K562 (cell line): ENCODE results near the gene SMIM13. TPM values are rescaled to one million over a fixed set of nuclear protein-coding genes. Genes with fewer than 3 reads are reported as not detected.

Experiments
- EZH2 ChIP-seq: IDR thresholded peaks from 2 replicates; pipeline ENCODE4 v1.6.1; 2012; ENCODE audit warnings: low read depth, mild to moderate bottlenecking, inconsistent platforms, low read length, borderline replicate concordance
- FIP1L1 ChIP-seq: fragments of 200-400 bp; formaldehyde crosslinking; IDR thresholded peaks from 2 replicates; pipeline ENCODE4 v1.6.1; 2018; ENCODE audit warnings: mild to moderate bottlenecking, low read depth, low read length; ENCODE audit not compliant: poor library complexity, severe bottlenecking
- GATAD2B ChIP-seq: fragments of 450-650 bp; IDR thresholded peaks from 2 replicates; pipeline ENCODE4 v1.6.1; 2017; ENCODE audit warnings: mild to moderate bottlenecking, borderline replicate concordance
- HLTF ChIP-seq: fragments of 450-650 bp; IDR thresholded peaks from 2 replicates; pipeline ENCODE4 v1.6.1; 2016
- JUND ChIP-seq, 2 experiments: IDR thresholded peaks; 2 replicates in 1 of 2; 3 replicates in 1 of 2; pipeline ENCODE4 v1.6.1; 2011; ENCODE audit warnings: borderline replicate concordance in 2 of 2, low read depth in 2 of 2, low read length in 2 of 2, improper control_type of control experiment in 1 of 2, missing biosample characterization in 1 of 2, missing genetic modification characterization in 1 of 2, missing genetic modification reagents in 1 of 2
- KLF1 ChIP-seq: fragments of 450-650 bp; IDR thresholded peaks from 2 replicates; pipeline ENCODE4 v1.6.1; 2016; ENCODE audit warnings: missing genetic modification characterization, missing compliant biosample characterization
- MEIS2 ChIP-seq: fragments of 450-650 bp; IDR thresholded peaks from 2 replicates; pipeline ENCODE4 v1.6.1; 2014; ENCODE audit warnings: mild to moderate bottlenecking; ENCODE audit not compliant: partially characterized antibody
- NR4A1 ChIP-seq, 2 experiments: fragments of 250-450 bp in 1 of 2; fragments of 450-650 bp in 1 of 2; sonication (Bioruptor Pico) in 1 of 2; IDR thresholded peaks; 2 replicates each; pipeline versions ENCODE4 v1.4.0 to v1.6.1; 2016 to 2020; ENCODE audit warnings: mild to moderate bottlenecking in 2 of 2, missing compliant biosample characterization in 1 of 2, missing genetic modification characterization in 1 of 2, moderate library complexity in 1 of 2
- POLR2B ChIP-seq: fragments of 450-650 bp; IDR thresholded peaks from 2 replicates; pipeline ENCODE4 v1.6.1; 2018; ENCODE audit warnings: low read depth; ENCODE audit not compliant: partially characterized antibody
- SMARCB1 ChIP-seq: IDR thresholded peaks from 2 replicates; pipeline ENCODE4 v1.6.1; 2011; ENCODE audit warnings: improper control_type of control experiment, low read depth; ENCODE audit not compliant: insufficient read length
- TAF15 ChIP-seq: fragments of 200-400 bp; formaldehyde crosslinking; IDR thresholded peaks from 2 replicates; pipeline ENCODE4 v1.6.1; 2017; ENCODE audit warnings: mild to moderate bottlenecking, low read depth, low read length, moderate library complexity
- TCF3 ChIP-seq: sonication (generic); formaldehyde crosslinking; IDR thresholded peaks from 2 replicates; pipeline ENCODE4 v1.4.0; 2020; ENCODE audit warnings: mild to moderate bottlenecking, missing genetic modification reagents
- ZNF436 ChIP-seq: fragments of 250-450, 450-650 bp; sonication (Bioruptor Pico); formaldehyde crosslinking; IDR thresholded peaks from 2 replicates; pipeline ENCODE4 v1.7.0; 2020; ENCODE audit warnings: mild to moderate bottlenecking
- ZNF699 ChIP-seq: fragments of 250-450 bp; sonication (Bioruptor Pico); IDR thresholded peaks from 2 replicates; pipeline ENCODE4 v1.8.0; 2021; ENCODE audit warnings: mild to moderate bottlenecking, moderate library complexity; ENCODE audit not compliant: insufficient replicate concordance
- polyA plus RNA-seq, 8 experiments: library from polyadenylated mRNA; depleted of rRNA in 4 of 8; stranded (reverse) in 5 of 8; unstranded in 3 of 8; fragments of >200 nt; fragmentation: Nextera tagmentation in 2 of 8; fragmentation: Illumina TruSeq in 1 of 8; extraction: Ambion mirVana in 2 of 8; extraction: Trizol in 1 of 8; gene quantifications; 2 replicates each; pipeline versions ENCODE4 v1.2.1 to v1.2.3, GENCODE V29; 2011 to 2014; ENCODE audit warnings: inconsistent platforms in 1 of 8, missing spikeins in 1 of 8
- total RNA-seq, 7 experiments: library from RNA; depleted of rRNA in 6 of 7; stranded (reverse); fragments of >200 nt in 6 of 7; fragmentation: Illumina TruSeq in 2 of 7; extraction: Trizol in 2 of 7; gene quantifications; 2 replicates each; pipeline versions ENCODE4 v1.2.1 to v1.2.3, GENCODE V29; 2011 to 2021; ENCODE audit warnings: low replicate concordance in 1 of 7
- TF ChIP-seq, protein P1 (sequence below): fragments of 250-450 bp; sonication (Bioruptor Pico); IDR thresholded peaks from 2 replicates; pipeline ENCODE4 v1.4.0; 2020
- TF ChIP-seq, protein P2 (sequence below): sonication (generic); formaldehyde crosslinking; IDR thresholded peaks from 2 replicates; pipeline ENCODE4 v1.8.1; 2023; ENCODE audit warnings: mild to moderate bottlenecking, missing genetic modification reagents

Gene SMIM13
- total and polyA plus RNA-seq, 9 of the 15 experiments (the other 6 are each of a cell fraction or from before 2014, with no cell fraction given): 5.5 to 24.8 (median 11.7) TPM

DNA sequence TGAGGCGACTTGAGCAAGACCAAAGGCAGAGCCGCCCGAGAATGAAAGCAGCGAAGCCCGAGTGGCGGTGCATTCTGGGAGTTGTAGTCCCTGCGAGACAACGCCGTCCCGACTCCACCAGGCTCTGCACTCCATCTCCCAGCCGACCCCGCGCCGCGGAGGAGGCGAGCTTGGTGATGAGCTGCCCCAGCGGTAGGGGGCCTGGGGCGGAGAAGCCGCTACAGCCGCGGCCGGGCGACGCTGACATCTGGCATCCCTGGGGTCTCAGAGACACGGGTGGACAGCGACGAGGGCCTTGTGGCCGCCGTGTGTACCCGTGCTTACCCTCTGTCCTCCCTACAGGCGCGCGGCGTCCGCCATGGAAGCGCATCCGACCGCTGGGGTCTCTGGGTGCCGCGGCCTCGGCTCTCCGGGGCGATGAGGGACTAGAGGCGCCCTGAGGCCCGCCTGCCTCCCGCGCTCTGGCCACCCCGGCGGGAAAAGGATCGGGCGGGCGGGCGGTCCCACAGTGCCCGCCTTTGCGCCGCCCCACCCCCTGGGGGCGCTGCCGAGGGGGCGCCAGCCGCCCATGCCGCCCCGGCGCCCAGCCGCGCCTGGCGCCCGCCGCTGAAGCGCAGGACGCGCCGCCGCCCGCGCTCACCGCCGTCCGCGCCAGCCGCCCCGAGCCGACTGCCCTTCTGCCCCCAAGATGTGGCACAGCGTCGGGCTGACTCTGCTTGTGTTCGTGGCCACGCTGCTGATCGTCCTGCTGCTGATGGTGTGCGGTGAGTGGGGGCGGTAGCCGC lies at the start of gene SMIM13 (continued):
- TF ChIP-seq, protein P1, sequence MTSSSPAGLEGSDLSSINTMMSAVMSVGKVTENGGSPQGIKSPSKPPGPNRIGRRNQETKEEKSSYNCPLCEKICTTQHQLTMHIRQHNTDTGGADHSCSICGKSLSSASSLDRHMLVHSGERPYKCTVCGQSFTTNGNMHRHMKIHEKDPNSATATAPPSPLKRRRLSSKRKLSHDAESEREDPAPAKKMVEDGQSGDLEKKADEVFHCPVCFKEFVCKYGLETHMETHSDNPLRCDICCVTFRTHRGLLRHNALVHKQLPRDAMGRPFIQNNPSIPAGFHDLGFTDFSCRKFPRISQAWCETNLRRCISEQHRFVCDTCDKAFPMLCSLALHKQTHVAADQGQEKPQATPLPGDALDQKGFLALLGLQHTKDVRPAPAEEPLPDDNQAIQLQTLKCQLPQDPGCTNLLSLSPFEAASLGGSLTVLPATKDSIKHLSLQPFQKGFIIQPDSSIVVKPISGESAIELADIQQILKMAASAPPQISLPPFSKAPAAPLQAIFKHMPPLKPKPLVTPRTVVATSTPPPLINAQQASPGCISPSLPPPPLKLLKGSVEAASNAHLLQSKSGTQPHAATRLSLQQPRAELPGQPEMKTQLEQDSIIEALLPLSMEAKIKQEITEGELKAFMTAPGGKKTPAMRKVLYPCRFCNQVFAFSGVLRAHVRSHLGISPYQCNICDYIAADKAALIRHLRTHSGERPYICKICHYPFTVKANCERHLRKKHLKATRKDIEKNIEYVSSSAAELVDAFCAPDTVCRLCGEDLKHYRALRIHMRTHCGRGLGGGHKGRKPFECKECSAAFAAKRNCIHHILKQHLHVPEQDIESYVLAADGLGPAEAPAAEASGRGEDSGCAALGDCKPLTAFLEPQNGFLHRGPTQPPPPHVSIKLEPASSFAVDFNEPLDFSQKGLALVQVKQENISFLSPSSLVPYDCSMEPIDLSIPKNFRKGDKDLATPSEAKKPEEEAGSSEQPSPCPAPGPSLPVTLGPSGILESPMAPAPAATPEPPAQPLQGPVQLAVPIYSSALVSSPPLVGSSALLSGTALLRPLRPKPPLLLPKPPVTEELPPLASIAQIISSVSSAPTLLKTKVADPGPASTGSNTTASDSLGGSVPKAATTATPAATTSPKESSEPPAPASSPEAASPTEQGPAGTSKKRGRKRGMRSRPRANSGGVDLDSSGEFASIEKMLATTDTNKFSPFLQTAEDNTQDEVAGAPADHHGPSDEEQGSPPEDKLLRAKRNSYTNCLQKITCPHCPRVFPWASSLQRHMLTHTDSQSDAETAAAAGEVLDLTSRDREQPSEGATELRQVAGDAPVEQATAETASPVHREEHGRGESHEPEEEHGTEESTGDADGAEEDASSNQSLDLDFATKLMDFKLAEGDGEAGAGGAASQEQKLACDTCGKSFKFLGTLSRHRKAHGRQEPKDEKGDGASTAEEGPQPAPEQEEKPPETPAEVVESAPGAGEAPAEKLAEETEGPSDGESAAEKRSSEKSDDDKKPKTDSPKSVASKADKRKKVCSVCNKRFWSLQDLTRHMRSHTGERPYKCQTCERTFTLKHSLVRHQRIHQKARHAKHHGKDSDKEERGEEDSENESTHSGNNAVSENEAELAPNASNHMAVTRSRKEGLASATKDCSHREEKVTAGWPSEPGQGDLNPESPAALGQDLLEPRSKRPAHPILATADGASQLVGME (CRISPR knock-in tag): peak; percentile 92; the same call in 1 of the 2 replicates
- TF ChIP-seq GATAD2B (peak; percentile 90), FIP1L1 (peak; percentile 92), HLTF (peak; percentile 79; the same call in 1 of the 2 replicates), ZNF699 (CRISPR knock-in tag) (no peak), TAF15 (no peak), NR4A1 (CRISPR knock-in tag; IDR thresholded peaks at IDR 0.05) (no peak), NR4A1 (tag; IDR thresholded peaks at IDR 0.05) (peak; percentile 67), TCF3 (CRISPR knock-in tag) (peak; percentile 26; the same call in 1 of the 2 replicates), SMARCB1 (no peak), POLR2B (peak; percentile 66), MEIS2 (peak; percentile 23), JUND (IDR thresholded peaks at IDR 0.05; ENCODE audit: borderline replicate concordance, low read depth, low read length) (peak; percentile 59; the same call in 1 of the 2 replicates), JUND (tag; IDR thresholded peaks at IDR 0.05; ENCODE audit: borderline replicate concordance, low read depth, low read length) (peak; percentile 30; the same call in 1 of the 3 replicates), ZNF436 (no peak), KLF1 (tag) (peak; percentile 55), EZH2 (no peak)
- TF ChIP-seq, protein P2, sequence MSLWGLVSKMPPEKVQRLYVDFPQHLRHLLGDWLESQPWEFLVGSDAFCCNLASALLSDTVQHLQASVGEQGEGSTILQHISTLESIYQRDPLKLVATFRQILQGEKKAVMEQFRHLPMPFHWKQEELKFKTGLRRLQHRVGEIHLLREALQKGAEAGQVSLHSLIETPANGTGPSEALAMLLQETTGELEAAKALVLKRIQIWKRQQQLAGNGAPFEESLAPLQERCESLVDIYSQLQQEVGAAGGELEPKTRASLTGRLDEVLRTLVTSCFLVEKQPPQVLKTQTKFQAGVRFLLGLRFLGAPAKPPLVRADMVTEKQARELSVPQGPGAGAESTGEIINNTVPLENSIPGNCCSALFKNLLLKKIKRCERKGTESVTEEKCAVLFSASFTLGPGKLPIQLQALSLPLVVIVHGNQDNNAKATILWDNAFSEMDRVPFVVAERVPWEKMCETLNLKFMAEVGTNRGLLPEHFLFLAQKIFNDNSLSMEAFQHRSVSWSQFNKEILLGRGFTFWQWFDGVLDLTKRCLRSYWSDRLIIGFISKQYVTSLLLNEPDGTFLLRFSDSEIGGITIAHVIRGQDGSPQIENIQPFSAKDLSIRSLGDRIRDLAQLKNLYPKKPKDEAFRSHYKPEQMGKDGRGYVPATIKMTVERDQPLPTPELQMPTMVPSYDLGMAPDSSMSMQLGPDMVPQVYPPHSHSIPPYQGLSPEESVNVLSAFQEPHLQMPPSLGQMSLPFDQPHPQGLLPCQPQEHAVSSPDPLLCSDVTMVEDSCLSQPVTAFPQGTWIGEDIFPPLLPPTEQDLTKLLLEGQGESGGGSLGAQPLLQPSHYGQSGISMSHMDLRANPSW: peak; percentile 94; the same call in 1 of the 2 replicates
